ENCODE data around the gene IPO13. TPM values are rescaled to one million over a fixed set of nuclear protein-coding genes. Genes with fewer than 3 reads are reported as not detected.

Gene IPO13
- total RNA-seq, 1 experiment from 2014 or later: 33.7 TPM

DNA sequence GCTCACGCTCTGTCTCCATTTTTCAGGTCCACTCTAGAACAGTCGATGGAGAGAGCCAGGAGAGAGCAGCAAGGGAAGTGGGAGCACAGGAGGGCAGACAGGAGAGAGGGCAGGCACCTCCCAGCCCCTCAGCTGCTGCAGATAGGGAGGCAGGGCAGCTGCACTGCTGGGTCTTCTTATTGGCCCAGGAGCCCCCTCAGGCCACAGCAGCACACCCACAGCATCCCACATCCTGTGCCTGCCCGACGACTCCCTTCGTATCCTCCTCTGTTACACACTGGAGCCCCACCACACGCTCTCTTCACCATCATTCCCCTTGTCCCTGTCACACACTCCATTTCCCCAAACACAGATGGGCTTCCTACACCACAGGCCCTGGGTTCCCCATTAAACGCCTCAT lies 26.8 kb upstream of the IPO13 start:
- Histone ChIP-seq H3K9me2 (replicated peaks; ENCODE audit: low read length) (no peaks in the 10 kb centered on the region), H3K4me1 (ENCODE audit: insufficient read depth, low read length) (peaks cover 15% of the 10 kb centered on the region), H3K9ac (ENCODE audit: low read length) (no peak overlapping the region), H3K4me2 (ENCODE audit: low read length) (no peak overlapping the region), H3K36me3 (ENCODE audit: low read depth, low read length) (no peaks in the 10 kb centered on the region), H3F3A (ENCODE audit: low read length, unreplicated experiment) (no peaks in the 10 kb centered on the region), H3K4me3 (ENCODE audit: low read length) (no peak overlapping the region), H3K27me3 (ENCODE audit: low read length) (no peaks in the 10 kb centered on the region), H4K20me1 (ENCODE audit: low read length) (no peaks in the 10 kb centered on the region), H3K27ac (ENCODE audit: low read length) (no peak overlapping the region), H3K79me2 (ENCODE audit: low read length) (no peaks in the 10 kb centered on the region), H2AFZ (ENCODE audit: low read length) (no peak overlapping the region), H3K9me3 (ENCODE audit: low read length) (no peaks in the 10 kb centered on the region)
- DNase-seq: no peak
- TF ChIP-seq EZH2phosphoT487 (IDR thresholded peaks at IDR 0.05; ENCODE audit: borderline replicate concordance, low read length) (no peak), EZH2 (IDR thresholded peaks at IDR 0.05; ENCODE audit: low read length, unreplicated experiment) (no peak)
- TF ChIP-seq, protein P1, sequence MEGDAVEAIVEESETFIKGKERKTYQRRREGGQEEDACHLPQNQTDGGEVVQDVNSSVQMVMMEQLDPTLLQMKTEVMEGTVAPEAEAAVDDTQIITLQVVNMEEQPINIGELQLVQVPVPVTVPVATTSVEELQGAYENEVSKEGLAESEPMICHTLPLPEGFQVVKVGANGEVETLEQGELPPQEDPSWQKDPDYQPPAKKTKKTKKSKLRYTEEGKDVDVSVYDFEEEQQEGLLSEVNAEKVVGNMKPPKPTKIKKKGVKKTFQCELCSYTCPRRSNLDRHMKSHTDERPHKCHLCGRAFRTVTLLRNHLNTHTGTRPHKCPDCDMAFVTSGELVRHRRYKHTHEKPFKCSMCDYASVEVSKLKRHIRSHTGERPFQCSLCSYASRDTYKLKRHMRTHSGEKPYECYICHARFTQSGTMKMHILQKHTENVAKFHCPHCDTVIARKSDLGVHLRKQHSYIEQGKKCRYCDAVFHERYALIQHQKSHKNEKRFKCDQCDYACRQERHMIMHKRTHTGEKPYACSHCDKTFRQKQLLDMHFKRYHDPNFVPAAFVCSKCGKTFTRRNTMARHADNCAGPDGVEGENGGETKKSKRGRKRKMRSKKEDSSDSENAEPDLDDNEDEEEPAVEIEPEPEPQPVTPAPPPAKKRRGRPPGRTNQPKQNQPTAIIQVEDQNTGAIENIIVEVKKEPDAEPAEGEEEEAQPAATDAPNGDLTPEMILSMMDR (conservative IDR thresholded peaks at IDR 0.05; ENCODE audit: low read depth, low read length): no peak
- CTCF ChIA-PET: no interaction called here
- ATAC-seq: no peak
- POLR2A ChIA-PET (ENCODE audit: unreplicated experiment): no interaction called here
- no TSS peak for BruUV-seq (replicated peaks)
- intact Hi-C loops (cut with micrococcal nuclease): no loop called here

- Histone ChIP-seq H3F3A (ENCODE audit: low read length, unreplicated experiment) (no peaks in the 10 kb centered on the region), H3K9me2 (replicated peaks; ENCODE audit: low read length) (no peaks in the 10 kb centered on the region), H3K4me1 (ENCODE audit: insufficient read depth, low read length) (peaks cover 8% of the 10 kb centered on the region; the same call in 1 of the 2 replicates), H3K4me2 (ENCODE audit: low read length) (no peak overlapping the region), H3K36me3 (ENCODE audit: low read depth, low read length) (no peaks in the 10 kb centered on the region), H3K79me2 (ENCODE audit: low read length) (no peaks in the 10 kb centered on the region), H3K9ac (ENCODE audit: low read length) (no peak overlapping the region), H3K27ac (ENCODE audit: low read length) (no peak overlapping the region), H4K20me1 (ENCODE audit: low read length) (no peaks in the 10 kb centered on the region), H3K4me3 (ENCODE audit: low read length) (no peak overlapping the region), H3K27me3 (ENCODE audit: low read length) (no peaks in the 10 kb centered on the region), H2AFZ (ENCODE audit: low read length) (no peak overlapping the region), H3K9me3 (ENCODE audit: low read length) (no peaks in the 10 kb centered on the region)
- DNase-seq: no peak
- no peak for ATAC-seq
- CTCF ChIA-PET: no interaction called here
- no TSS peak for BruUV-seq (replicated peaks)
- no peak for TF ChIP-seq EZH2phosphoT487 (IDR thresholded peaks at IDR 0.05; ENCODE audit: borderline replicate concordance, low read length)
- TF ChIP-seq EZH2 (IDR thresholded peaks at IDR 0.05; ENCODE audit: low read length, unreplicated experiment): no peak
- TF ChIP-seq, protein P1 (conservative IDR thresholded peaks at IDR 0.05; ENCODE audit: low read depth, low read length): no peak
- POLR2A ChIA-PET (ENCODE audit: unreplicated experiment): no interaction called here
- intact Hi-C loops (cut with micrococcal nuclease): no loop called here
Observed at GRCh38 chr1:43921022-43921421, 25.7 kb upstream of the IPO13 start.

DNA sequence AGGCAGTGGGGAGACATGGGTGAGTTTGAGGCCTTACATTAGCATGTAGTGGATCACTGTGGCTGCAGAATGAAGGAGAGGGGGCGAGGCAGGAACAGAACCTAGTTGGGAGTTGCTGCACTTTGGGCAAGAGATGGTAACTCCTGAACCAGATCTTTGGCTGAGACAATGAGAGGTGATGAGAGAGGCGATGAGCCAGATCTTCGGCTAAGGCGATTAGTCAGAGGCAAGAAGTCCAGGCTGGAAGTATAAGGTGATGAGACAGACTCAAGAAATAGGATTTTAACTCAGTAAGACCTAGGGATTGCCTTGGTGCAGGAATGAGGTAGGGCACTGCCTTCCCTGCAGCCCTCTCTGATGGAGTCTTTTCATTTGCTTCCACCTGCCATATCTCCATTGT lies 22.2 kb upstream of the IPO13 start:
- ATAC-seq (no peak; the same call in 1 of the 2 replicates), DNase-seq (peak; percentile 41)
- Histone ChIP-seq H2AFZ (ENCODE audit: low read length) (no peak overlapping the region), H3K27ac (ENCODE audit: low read length) (no peak overlapping the region), H3K36me3 (ENCODE audit: low read depth, low read length) (no peaks in the 10 kb centered on the region), H3K27me3 (ENCODE audit: low read length) (no peaks in the 10 kb centered on the region), H3K9ac (ENCODE audit: low read length) (no peak overlapping the region), H3K4me2 (ENCODE audit: low read length) (no peak overlapping the region), H3K79me2 (ENCODE audit: low read length) (no peaks in the 10 kb centered on the region), H3F3A (ENCODE audit: low read length, unreplicated experiment) (no peaks in the 10 kb centered on the region), H3K4me1 (ENCODE audit: insufficient read depth, low read length) (peaks cover 11% of the 10 kb centered on the region), H3K9me3 (ENCODE audit: low read length) (no peaks in the 10 kb centered on the region), H4K20me1 (ENCODE audit: low read length) (no peaks in the 10 kb centered on the region), H3K4me3 (ENCODE audit: low read length) (no peak overlapping the region), H3K9me2 (replicated peaks; ENCODE audit: low read length) (no peaks in the 10 kb centered on the region)
- BruUV-seq (replicated peaks): no TSS peak
- TF ChIP-seq, protein P1 (conservative IDR thresholded peaks at IDR 0.05; ENCODE audit: low read depth, low read length): no peak
- TF ChIP-seq EZH2 (IDR thresholded peaks at IDR 0.05; ENCODE audit: low read length, unreplicated experiment): no peak
- no peak for TF ChIP-seq EZH2phosphoT487 (IDR thresholded peaks at IDR 0.05; ENCODE audit: borderline replicate concordance, low read length)
- POLR2A ChIA-PET (ENCODE audit: unreplicated experiment): no interaction called here
- intact Hi-C loops (cut with micrococcal nuclease): no loop called here
- CTCF ChIA-PET: no interaction called here
